ENCODE measurements around the gene RUSC2. TPM values are rescaled to one million over a fixed set of nuclear protein-coding genes. Genes with fewer than 3 reads are reported as not detected.

The RUSC2 gene
- total RNA-seq, 1 donor from 2014 or later: 20.8 TPM

GRCh38 chr9:35518981-35519679, 29.2 kb downstream of the RUSC2 start:
- no peak overlapping the region for H3K4me3 Mint-ChIP-seq (ENCODE audit: low read depth)
- no peak for DNase-seq (ENCODE audit: low spot score, unreplicated experiment)

DNA sequence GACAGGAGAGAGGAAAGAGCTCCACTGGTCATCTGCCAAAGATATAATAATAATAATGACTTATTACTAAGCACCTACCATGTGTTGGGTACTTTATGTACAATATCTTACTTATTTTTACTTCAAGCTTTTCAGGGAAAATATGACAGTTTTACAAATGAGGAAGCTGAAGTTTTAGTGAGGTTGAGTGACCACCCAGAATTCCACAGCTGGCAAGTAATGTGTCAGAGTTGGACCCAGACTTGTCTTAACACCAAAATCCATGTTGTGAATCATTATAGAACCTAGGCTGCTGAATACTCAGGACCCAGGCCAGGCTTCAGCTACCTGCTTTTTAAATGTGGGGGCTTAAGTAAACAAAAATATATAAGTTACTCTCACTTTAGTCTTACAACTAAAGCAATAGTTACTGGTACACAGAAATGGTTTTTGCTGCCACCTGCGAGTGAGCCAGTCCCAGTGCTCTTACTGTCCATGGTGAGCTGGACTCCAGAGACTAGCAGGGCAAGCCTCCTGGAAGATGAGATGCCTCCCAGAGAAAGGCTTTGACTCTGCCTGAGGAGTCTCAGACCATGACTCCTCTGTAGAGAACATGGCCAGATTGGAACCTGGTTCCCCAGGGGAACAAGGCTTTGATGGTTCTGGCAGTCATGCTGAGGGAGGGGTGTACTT, 29.9 kb downstream of the RUSC2 start:
- H3K9me3 Mint-ChIP-seq (ENCODE audit: low read depth): no peaks in the 10 kb centered on the region
- H3K4me1 Mint-ChIP-seq (ENCODE audit: low read depth): peaks cover 48% of the 10 kb centered on the region
- H3K27ac Mint-ChIP-seq: peak overlapping the region; percentile 97
- TF ChIP-seq, protein P1, sequence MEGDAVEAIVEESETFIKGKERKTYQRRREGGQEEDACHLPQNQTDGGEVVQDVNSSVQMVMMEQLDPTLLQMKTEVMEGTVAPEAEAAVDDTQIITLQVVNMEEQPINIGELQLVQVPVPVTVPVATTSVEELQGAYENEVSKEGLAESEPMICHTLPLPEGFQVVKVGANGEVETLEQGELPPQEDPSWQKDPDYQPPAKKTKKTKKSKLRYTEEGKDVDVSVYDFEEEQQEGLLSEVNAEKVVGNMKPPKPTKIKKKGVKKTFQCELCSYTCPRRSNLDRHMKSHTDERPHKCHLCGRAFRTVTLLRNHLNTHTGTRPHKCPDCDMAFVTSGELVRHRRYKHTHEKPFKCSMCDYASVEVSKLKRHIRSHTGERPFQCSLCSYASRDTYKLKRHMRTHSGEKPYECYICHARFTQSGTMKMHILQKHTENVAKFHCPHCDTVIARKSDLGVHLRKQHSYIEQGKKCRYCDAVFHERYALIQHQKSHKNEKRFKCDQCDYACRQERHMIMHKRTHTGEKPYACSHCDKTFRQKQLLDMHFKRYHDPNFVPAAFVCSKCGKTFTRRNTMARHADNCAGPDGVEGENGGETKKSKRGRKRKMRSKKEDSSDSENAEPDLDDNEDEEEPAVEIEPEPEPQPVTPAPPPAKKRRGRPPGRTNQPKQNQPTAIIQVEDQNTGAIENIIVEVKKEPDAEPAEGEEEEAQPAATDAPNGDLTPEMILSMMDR (IDR thresholded peaks at IDR 0.05; ENCODE audit: unreplicated experiment): no peak
- no peaks in the 10 kb centered on the region for H3K36me3 Mint-ChIP-seq (ENCODE audit: insufficient read depth)
- H3K27me3 Mint-ChIP-seq: no peaks in the 10 kb centered on the region
- no peak overlapping the region for H3K4me3 Mint-ChIP-seq (ENCODE audit: low read depth)
- DNase-seq (ENCODE audit: low spot score, unreplicated experiment): no peak

More at GRCh38 chr9:35518981-35519679, 29.2 kb downstream of the RUSC2 start:
- H3K27me3 Mint-ChIP-seq: no peaks in the 10 kb centered on the region
- H3K4me1 Mint-ChIP-seq (ENCODE audit: low read depth): peaks cover 48% of the 10 kb centered on the region
- TF ChIP-seq, protein P1 (IDR thresholded peaks at IDR 0.05; ENCODE audit: unreplicated experiment): no peak
- H3K27ac Mint-ChIP-seq: peak overlapping the region; percentile 97
- no peaks in the 10 kb centered on the region for H3K36me3 Mint-ChIP-seq (ENCODE audit: insufficient read depth)
- H3K9me3 Mint-ChIP-seq (ENCODE audit: low read depth): no peaks in the 10 kb centered on the region

DNA sequence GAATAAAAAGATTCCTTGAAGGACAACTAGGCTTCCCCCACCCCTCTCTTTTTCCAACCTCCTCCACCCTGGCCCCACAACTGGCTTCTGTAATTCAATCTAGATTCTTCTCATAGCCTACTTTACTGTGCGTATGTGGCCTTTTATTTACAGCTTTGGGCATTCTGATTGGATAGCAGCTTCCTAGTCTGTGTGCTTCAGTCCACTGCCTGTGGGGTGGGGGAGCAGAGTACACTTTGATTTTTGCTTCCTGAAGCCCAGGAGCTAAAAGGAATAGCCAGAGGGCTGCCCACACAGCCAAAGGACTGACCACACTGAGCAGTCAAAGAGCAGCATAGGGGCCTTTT, 30.4 kb downstream of the RUSC2 start:
- H3K36me3 Mint-ChIP-seq (ENCODE audit: insufficient read depth): no peaks in the 10 kb centered on the region
- H3K4me1 Mint-ChIP-seq (ENCODE audit: low read depth): peaks cover 48% of the 10 kb centered on the region
- no peak overlapping the region for H3K4me3 Mint-ChIP-seq (ENCODE audit: low read depth)
- TF ChIP-seq, protein P1 (IDR thresholded peaks at IDR 0.05; ENCODE audit: unreplicated experiment): no peak
- DNase-seq (ENCODE audit: low spot score, unreplicated experiment): no peak
- H3K27ac Mint-ChIP-seq: peak overlapping the region; percentile 76
- H3K9me3 Mint-ChIP-seq (ENCODE audit: low read depth): no peaks in the 10 kb centered on the region
- no peaks in the 10 kb centered on the region for H3K27me3 Mint-ChIP-seq

- no peaks in the 10 kb centered on the region for H3K27me3 Mint-ChIP-seq
- peaks cover 40% of the 10 kb centered on the region for H3K4me1 Mint-ChIP-seq (ENCODE audit: low read depth)
- H3K4me3 Mint-ChIP-seq (ENCODE audit: low read depth): no peak overlapping the region
- no peaks in the 10 kb centered on the region for H3K36me3 Mint-ChIP-seq (ENCODE audit: insufficient read depth)
- peak overlapping the region; percentile 56 for H3K27ac Mint-ChIP-seq
- TF ChIP-seq, protein P1 (IDR thresholded peaks at IDR 0.05; ENCODE audit: unreplicated experiment): no peak
- no peaks in the 10 kb centered on the region for H3K9me3 Mint-ChIP-seq (ENCODE audit: low read depth)
- DNase-seq (ENCODE audit: low spot score, unreplicated experiment): no peak
Measured at GRCh38 chr9:35521708-35522107, 31.8 kb downstream of the RUSC2 start.

DNA sequence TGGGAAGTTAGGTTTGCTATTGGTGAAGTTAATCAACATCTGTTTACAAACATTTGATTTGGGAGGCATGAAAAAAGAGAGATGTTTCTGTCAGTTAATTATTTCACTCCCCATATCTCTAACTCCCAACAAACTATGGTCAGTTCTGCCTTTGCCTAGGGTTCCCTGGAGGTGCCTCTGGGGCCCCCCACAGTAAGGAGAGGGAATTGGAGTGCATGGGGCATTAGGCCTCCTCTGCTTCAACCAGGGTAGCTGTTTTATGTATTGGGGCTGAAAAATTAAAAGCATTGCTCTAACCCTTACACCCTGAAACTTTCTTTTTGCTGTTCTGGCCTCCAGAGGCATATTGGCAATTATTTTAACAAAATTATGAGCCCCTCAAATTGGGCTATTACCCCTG, 32.3 kb downstream of the RUSC2 start:
- Mint-ChIP-seq H3K4me3 (ENCODE audit: low read depth) (no peak overlapping the region), H3K27me3 (no peaks in the 10 kb centered on the region), H3K4me1 (ENCODE audit: low read depth) (peaks cover 38% of the 10 kb centered on the region), H3K9me3 (ENCODE audit: low read depth) (no peaks in the 10 kb centered on the region), H3K36me3 (ENCODE audit: insufficient read depth) (no peaks in the 10 kb centered on the region), H3K27ac (peak overlapping the region; percentile 56)
- DNase-seq (ENCODE audit: low spot score, unreplicated experiment): no peak
- TF ChIP-seq, protein P1 (IDR thresholded peaks at IDR 0.05; ENCODE audit: unreplicated experiment): peak; percentile 10

Data from progenitor cell of endocrine pancreas (in vitro differentiated cells).